ENCODE results near the gene EXOSC9. TPM values are rescaled to one million over a fixed set of nuclear protein-coding genes. Genes with fewer than 3 reads are reported as not detected.

EXOSC9 gene, protein sequence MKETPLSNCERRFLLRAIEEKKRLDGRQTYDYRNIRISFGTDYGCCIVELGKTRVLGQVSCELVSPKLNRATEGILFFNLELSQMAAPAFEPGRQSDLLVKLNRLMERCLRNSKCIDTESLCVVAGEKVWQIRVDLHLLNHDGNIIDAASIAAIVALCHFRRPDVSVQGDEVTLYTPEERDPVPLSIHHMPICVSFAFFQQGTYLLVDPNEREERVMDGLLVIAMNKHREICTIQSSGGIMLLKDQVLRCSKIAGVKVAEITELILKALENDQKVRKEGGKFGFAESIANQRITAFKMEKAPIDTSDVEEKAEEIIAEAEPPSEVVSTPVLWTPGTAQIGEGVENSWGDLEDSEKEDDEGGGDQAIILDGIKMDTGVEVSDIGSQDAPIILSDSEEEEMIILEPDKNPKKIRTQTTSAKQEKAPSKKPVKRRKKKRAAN
- total RNA-seq (2022; extraction: Qiagen RNA extraction; ENCODE audit: low read depth) = 28.6 to 34.2 TPM (median 29.6 TPM) in 5 replicates

DNA sequence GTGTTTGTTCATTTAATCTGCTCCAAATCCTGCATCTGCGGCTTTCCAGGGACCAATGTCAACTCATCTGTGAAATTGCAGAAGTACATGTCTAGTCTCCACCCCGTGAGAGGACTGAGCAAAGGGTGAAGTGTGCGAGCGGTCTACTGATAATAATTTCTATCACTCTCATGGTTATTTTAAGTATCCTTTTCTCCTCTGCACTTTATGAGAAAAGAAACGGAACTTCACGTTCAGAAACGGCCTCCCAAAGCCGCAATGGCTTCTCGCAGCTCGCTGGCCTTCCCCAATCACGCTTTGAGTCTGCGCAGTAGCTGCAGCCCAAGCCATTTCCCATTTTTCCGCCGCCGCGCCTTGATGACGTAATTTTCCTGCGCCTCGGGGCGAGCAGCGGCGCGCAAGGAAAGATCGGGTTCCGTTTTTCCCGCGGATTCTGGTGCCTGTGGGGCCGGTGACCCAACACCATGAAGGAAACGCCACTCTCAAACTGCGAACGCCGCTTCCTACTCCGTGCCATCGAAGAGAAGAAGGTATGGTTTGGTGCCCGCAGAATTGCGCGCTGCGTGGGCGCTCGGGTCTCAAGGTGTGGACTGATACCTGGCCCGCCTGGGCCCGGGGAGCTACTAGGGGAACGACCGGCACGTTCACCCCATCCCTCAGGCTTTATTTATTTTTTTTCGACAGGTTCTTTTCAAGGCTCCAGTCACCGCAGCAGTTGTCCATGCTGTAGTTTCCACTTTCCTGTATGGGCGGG, at the start of gene EXOSC9:
Gene EXOSC9, plus strand, starts transcription at position 363 of the 754 bp plus-strand sequence. Its CDS starts 102 bp downstream, at position 465.

DNA sequence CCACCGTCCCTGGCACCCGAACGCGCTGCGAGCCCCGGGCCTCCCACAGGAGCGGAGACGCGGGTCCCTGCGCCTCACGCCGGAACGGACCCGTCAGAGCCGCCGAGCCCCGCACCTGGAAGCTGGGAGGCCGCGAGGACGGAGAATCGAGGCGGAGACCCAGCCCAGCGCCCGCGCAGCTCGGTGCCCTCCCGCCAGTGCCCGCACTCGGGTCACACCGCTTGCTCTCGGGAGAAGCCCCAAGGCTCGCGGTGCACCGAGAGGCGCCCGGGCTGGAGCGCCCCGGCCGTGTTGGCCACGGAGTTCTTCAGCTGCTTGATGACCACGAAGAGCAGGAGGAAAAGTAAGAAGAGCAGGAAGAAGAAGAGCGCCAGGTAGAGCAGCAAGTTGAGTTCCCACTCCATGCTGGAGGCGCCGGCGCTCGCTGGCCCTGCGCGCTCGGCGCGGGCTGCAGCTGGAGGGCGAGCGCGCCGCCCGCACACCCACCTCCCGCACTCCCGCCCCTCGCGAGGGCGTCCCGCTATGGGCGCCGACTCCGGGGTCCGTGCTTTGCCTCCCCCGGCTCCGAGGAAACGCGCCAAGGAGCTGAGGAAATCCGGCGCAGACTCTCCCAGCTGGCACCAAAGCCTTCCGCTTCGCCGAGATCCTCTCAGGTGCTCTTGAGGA, 36.3 kb upstream of the EXOSC9 start, which contains the start of gene SMIM43:
Gene SMIM43, minus strand, starts transcription at position 463 of the 666 bp plus-strand sequence. Its CDS starts 59 bp downstream, at position 404.

DNA sequence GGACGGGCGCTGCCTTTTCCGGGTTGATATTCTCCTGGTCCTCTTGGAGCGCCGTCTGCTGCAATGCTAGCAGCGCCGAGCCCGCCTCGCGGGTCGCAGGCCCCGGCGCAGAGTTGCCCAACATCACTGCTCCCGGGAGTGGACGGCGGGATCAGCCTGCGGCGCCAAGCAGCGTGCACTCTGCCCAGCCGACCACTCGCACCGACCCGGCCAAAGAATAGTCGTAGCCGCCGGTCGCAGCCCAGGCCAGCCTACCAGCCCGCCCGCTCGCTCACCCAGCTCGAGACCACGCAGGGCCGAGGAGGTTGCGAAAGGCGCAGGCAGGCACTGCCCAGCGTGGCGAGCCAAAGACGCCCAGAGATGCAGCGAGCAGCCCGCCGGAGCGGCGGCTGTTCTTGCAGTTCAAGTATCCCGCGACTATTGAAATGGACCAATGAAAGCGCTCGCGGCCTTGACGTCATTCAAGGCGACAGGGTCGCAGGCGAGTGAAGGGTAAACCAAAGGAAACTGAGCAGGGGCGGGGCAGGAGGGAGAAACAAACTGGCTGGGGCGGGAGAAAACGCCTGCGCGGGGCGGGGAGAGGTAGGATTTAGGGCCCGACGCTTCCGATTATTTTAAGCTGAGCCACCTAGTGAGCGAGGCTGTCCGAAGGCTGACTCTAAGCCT, 22.5 kb downstream of the EXOSC9 start, which contains the start of gene CCNA2:
Gene CCNA2, minus strand, starts transcription at position 379 of the 666 bp plus-strand sequence. Its CDS starts 255 bp downstream, at position 124.

Other genes starting within 250 kb of the EXOSC9 start
- 526 to 633 TPM (median 553 TPM) in 5 replicates for gene ANXA5, start 104.3 kb upstream of the EXOSC9 start, total RNA-seq (2022; extraction: Qiagen RNA extraction; ENCODE audit: low read depth)
- 0.23 to 0.49 TPM (median 0.28 TPM) in 5 replicates for gene SMIM43, start 36.2 kb upstream of the EXOSC9 start, total RNA-seq (2022; extraction: Qiagen RNA extraction; ENCODE audit: low read depth)
- gene CCNA2, start 22.6 kb downstream of the EXOSC9 start, total RNA-seq (2022; extraction: Qiagen RNA extraction; ENCODE audit: low read depth) = 35.5 to 49.8 TPM (median 43.8 TPM) in 5 replicates
- 11.6 to 15.2 TPM (median 13.1 TPM) in 5 replicates for gene BBS7, start 69.2 kb downstream of the EXOSC9 start, total RNA-seq (2022; extraction: Qiagen RNA extraction; ENCODE audit: low read depth)
- 0.05 to 0.11 TPM (median 0.06 TPM) in 4 of 5 replicates, not detected in the other for gene TRPC3, start 150.7 kb downstream of the EXOSC9 start, total RNA-seq (2022; extraction: Qiagen RNA extraction; ENCODE audit: low read depth)